HG03342 (cell line): Measurements from ENCODE around the gene CHMP3.
"Not testable (repeated sequence)": the region's sequence is repeated elsewhere in the genome, so short reads cannot be mapped to it uniquely, and the experiment has no call there.

ENCODE experiments used
- ATAC-seq: cut with Tn5 transposase; IDR thresholded peaks from one replicate; pipeline ENCODE4 v1.9.1; 2021; ENCODE audit warnings: mild to moderate bottlenecking, moderate library complexity; ENCODE audit not compliant: unreplicated experiment

The CHMP3 gene

GRCh38 chr2:86549963-86550725 is 13.1 kb downstream of the CHMP3 start:
- ATAC-seq, result not testable (repeated sequence)

- ATAC-seq, result not testable (repeated sequence)
Measured at GRCh38 chr2:86549440-86549839, 13.8 kb downstream of the CHMP3 start.

- not testable (repeated sequence) for ATAC-seq
Measured at GRCh38 chr2:86548913-86549396, 14.3 kb downstream of the CHMP3 start.

- not testable (repeated sequence) for ATAC-seq
Measured at GRCh38 chr2:86548165-86548912, 14.9 kb downstream of the CHMP3 start.

GRCh38 chr2:86545296-86545924 is 17.8 kb downstream of the CHMP3 start:
- not testable (repeated sequence) for ATAC-seq

GRCh38 chr2:86544278-86545099 is 18.8 kb downstream of the CHMP3 start:
- not testable (repeated sequence) for ATAC-seq

GRCh38 chr2:86543793-86544192 is 19.4 kb downstream of the CHMP3 start:
- no peak for ATAC-seq

GRCh38 chr2:86543335-86543734 is 19.9 kb downstream of the CHMP3 start:
- no peak for ATAC-seq

- no peak for ATAC-seq
Measured at GRCh38 chr2:86542814-86543213, 20.4 kb downstream of the CHMP3 start.

GRCh38 chr2:86541334-86541733 is 21.9 kb downstream of the CHMP3 start:
- ATAC-seq, result no peak

GRCh38 chr2:86533589-86533988 is 29.7 kb downstream of the CHMP3 start:
- ATAC-seq, result no peak

GRCh38 chr2:86525421-86526340 is 37.6 kb downstream of the CHMP3 start:
- ATAC-seq, result no peak

- no peak for ATAC-seq
Measured at GRCh38 chr2:86523491-86523890, 39.8 kb downstream of the CHMP3 start.

GRCh38 chr2:86522711-86523110 is 40.5 kb downstream of the CHMP3 start:
- no peak for ATAC-seq

- no peak for ATAC-seq
Measured at GRCh38 chr2:86521922-86522321, 41.3 kb downstream of the CHMP3 start.

- ATAC-seq, result no peak
Measured at GRCh38 chr2:86520153-86520552, 43.1 kb downstream of the CHMP3 start.

GRCh38 chr2:86519349-86519748 is 43.9 kb downstream of the CHMP3 start:
- no peak for ATAC-seq

- no peak for ATAC-seq
Measured at GRCh38 chr2:86518481-86518880, 44.8 kb downstream of the CHMP3 start.

GRCh38 chr2:86513948-86514660 is 49.1 kb downstream of the CHMP3 start:
- no peak for ATAC-seq
